A549 (cell line): Measurements from ENCODE around the gene MAP3K13. TPM values are rescaled to one million over a fixed set of nuclear protein-coding genes. Genes with fewer than 3 reads are reported as not detected.

Source experiments
- ATAC-seq, 2 experiments: fragments of 200-7000 bp in 1 of 2; fragments of >200 bp in 1 of 2; cut with Nextera tagmentation in 1 of 2; cut with Tn5 transposase in 1 of 2; 3 replicates each; pipeline versions ENCODE4 v1.8.0 to v1.9.1; 2018 to 2020; ENCODE audit warnings: mild to moderate bottlenecking in 1 of 2, moderate library complexity in 1 of 2
- CTCF ChIA-PET: fragments of 300-600 bp; sonication (Branson Sonifier 250); formaldehyde crosslinking; extraction: SDS; loops from one replicate; lab custom pipeline; 2021; ENCODE audit warnings: antibody characterized with exemption, inconsistent platforms; lab: Yijun Ruan, JAX
- POLR2A ChIA-PET: fragments of 350-600 bp; formaldehyde crosslinking; extraction: SDS; loops from one replicate; lab custom pipeline; 2021; ENCODE audit warnings: antibody characterized with exemption, inconsistent platforms; lab: Yijun Ruan, JAX
- DNase-seq, 2 experiments: peaks; one replicate each; pipeline versions ENCODE4 v3.0.0 to v3.0.0-alpha.2; 2011 to 2016; ENCODE audit warnings: low read depth in 1 of 2, low spot score in 1 of 2
- FAIRE-seq: peaks from 2 replicates; lab custom pipeline; 2011; peaks lifted over from hg19 to GRCh38; lab: Jason Lieb, UNC
- H3K27ac ChIP-seq, 2 experiments: fragments of >200 bp; sonication (Bioruptor Twin); formaldehyde crosslinking; 3 replicates each; pipeline ENCODE4 v1.5.1; 2016 to 2017
- H3K4me1 ChIP-seq: fragments of >200 bp; sonication (Bioruptor Twin); formaldehyde crosslinking; 3 replicates; pipeline ENCODE4 v1.6.1; 2016
- H3K4me2 ChIP-seq: fragments of >200 bp; sonication (Bioruptor Twin); formaldehyde crosslinking; 3 replicates; pipeline ENCODE4 v1.6.1; 2016
- H3K4me3 ChIP-seq: fragments of >200 bp; sonication (Bioruptor Twin); formaldehyde crosslinking; 3 replicates; pipeline ENCODE4 v1.5.1; 2016
- H3K9me3 ChIP-seq: fragments of >200 bp; sonication (Bioruptor Twin); formaldehyde crosslinking; 3 replicates; pipeline ENCODE4 v1.6.1; 2016
- BHLHE40 ChIP-seq: IDR thresholded peaks from 2 replicates; pipeline ENCODE4 v1.6.1; 2012; ENCODE audit warnings: low read depth, low read length, inconsistent platforms
- CBX2 ChIP-seq: fragments of 200-600 bp; sonication (generic); IDR thresholded peaks from 2 replicates; pipeline ENCODE4 v1.6.1; 2016; ENCODE audit warnings: low read depth, mild to moderate bottlenecking, borderline replicate concordance
- CEBPB ChIP-seq, 2 experiments: fragments of >200 bp in 1 of 2; sonication (Bioruptor Twin) in 1 of 2; formaldehyde crosslinking in 1 of 2; IDR thresholded peaks; 2 replicates each; pipeline ENCODE4 v1.6.1; 2012 to 2016
- CHD4 ChIP-seq: fragments of 200-600 bp; sonication (generic); IDR thresholded peaks from 2 replicates; pipeline ENCODE4 v1.6.1; 2016; ENCODE audit warnings: antibody characterized with exemption, mild to moderate bottlenecking, borderline replicate concordance
- EHF ChIP-seq: fragments of 250-450 bp; sonication (Bioruptor Pico); IDR thresholded peaks from 2 replicates; pipeline ENCODE4 v1.5.0; 2020; ENCODE audit warnings: mild to moderate bottlenecking
- EHMT2 ChIP-seq: fragments of 200-600 bp; sonication (generic); IDR thresholded peaks from 2 replicates; pipeline ENCODE4 v1.6.1; 2016; ENCODE audit warnings: antibody characterized with exemption, low read depth, mild to moderate bottlenecking, moderate library complexity
- FOSB ChIP-seq: fragments of 250-450 bp; sonication (Bioruptor Pico); IDR thresholded peaks from 2 replicates; pipeline ENCODE4 v1.5.0; 2020; ENCODE audit warnings: mild to moderate bottlenecking, moderate library complexity
- FOXS1 ChIP-seq: fragments of 250-450 bp; sonication (Bioruptor Pico); IDR thresholded peaks from 2 replicates; pipeline ENCODE4 v1.5.0; 2020; ENCODE audit warnings: mild to moderate bottlenecking, moderate library complexity
- GATA3 ChIP-seq: IDR thresholded peaks from 2 replicates; pipeline ENCODE4 v1.6.1; 2012; ENCODE audit warnings: borderline replicate concordance
- HDAC2 ChIP-seq: fragments of 200-600 bp; sonication (generic); IDR thresholded peaks from 2 replicates; pipeline ENCODE4 v1.6.1; 2016
- KDM1A ChIP-seq: fragments of 200-600 bp; sonication (generic); IDR thresholded peaks from 2 replicates; pipeline ENCODE4 v1.6.1; 2016; ENCODE audit warnings: low read depth, mild to moderate bottlenecking
- MAFK ChIP-seq: fragments of 450-650 bp; IDR thresholded peaks from 2 replicates; pipeline ENCODE4 v1.6.1; 2014; ENCODE audit not compliant: partially characterized antibody
- MAX ChIP-seq: IDR thresholded peaks from 2 replicates; pipeline ENCODE4 v1.6.1; 2012
- PBX3 ChIP-seq: IDR thresholded peaks from 2 replicates; pipeline ENCODE4 v1.6.1; 2012
- PHF8 ChIP-seq: fragments of 200-600 bp; sonication (generic); IDR thresholded peaks from 2 replicates; pipeline ENCODE4 v1.6.1; 2016; ENCODE audit warnings: low read depth, mild to moderate bottlenecking, antibody characterized with exemption, moderate library complexity, borderline replicate concordance
- RAD21 ChIP-seq, 2 experiments: fragments of >200 bp in 1 of 2; sonication (Bioruptor Twin) in 1 of 2; formaldehyde crosslinking in 1 of 2; IDR thresholded peaks in 1 of 2; conservative IDR thresholded peaks in 1 of 2; 2 replicates in 1 of 2; 3 replicates in 1 of 2; pipeline ENCODE4 v1.6.1; 2012 to 2018; ENCODE audit warnings: inconsistent platforms in 1 of 2
- RARB ChIP-seq: fragments of 250-450 bp; sonication (Bioruptor Pico); IDR thresholded peaks from 2 replicates; pipeline ENCODE4 v1.8.0; 2021; ENCODE audit warnings: mild to moderate bottlenecking, moderate library complexity
- TP53 ChIP-seq: fragments of 250-450 bp; sonication (Bioruptor Pico); IDR thresholded peaks from 2 replicates; pipeline ENCODE4 v1.5.0; 2021; ENCODE audit warnings: mild to moderate bottlenecking, moderate library complexity
- USF2 ChIP-seq: fragments of 450-650 bp; IDR thresholded peaks from 2 replicates; pipeline ENCODE4 v1.6.1; 2014; ENCODE audit warnings: antibody characterized with exemption
- ZC3H11A ChIP-seq: fragments of 450-650 bp; IDR thresholded peaks from 2 replicates; pipeline ENCODE4 v1.6.1; 2014; ENCODE audit warnings: antibody characterized with exemption, mild to moderate bottlenecking
- WGBS: methylation state at CpG from one replicate; pipeline ENCODE4 v1.1.6; 2017; ENCODE audit errors: missing lambda C conversion rate; 5-methylcytosine and 5-hydroxymethylcytosine counted together
- polyA plus RNA-seq, 4 experiments: library from polyadenylated mRNA; depleted of rRNA in 3 of 4; stranded (reverse); fragments of >200 nt; fragmentation: RNase III in 1 of 4; extraction: RNeasy Plus Mini Kit Qiagen cat#74134 plus additional on column Dnase treatment in 1 of 4; gene quantifications; 2 replicates in 3 of 4; 3 replicates in 1 of 4; pipeline ENCODE4 v1.2.3, GENCODE V29; 2011 to 2017
- TF ChIP-seq, protein P1 (sequence below): IDR thresholded peaks from 2 replicates; pipeline ENCODE4 v1.6.1; 2012; ENCODE audit warnings: low read depth, borderline replicate concordance
- TF ChIP-seq, protein P2 (sequence below): fragments of 250-450 bp; sonication (Bioruptor Pico); IDR thresholded peaks from 2 replicates; pipeline ENCODE4 v1.5.0; 2020; ENCODE audit warnings: low read depth, mild to moderate bottlenecking, moderate library complexity

The MAP3K13 gene
- polyA plus RNA-seq, 2 of the 4 experiments (the other 2 are of a cell fraction), result 15.8 to 23.2 TPM

DNA sequence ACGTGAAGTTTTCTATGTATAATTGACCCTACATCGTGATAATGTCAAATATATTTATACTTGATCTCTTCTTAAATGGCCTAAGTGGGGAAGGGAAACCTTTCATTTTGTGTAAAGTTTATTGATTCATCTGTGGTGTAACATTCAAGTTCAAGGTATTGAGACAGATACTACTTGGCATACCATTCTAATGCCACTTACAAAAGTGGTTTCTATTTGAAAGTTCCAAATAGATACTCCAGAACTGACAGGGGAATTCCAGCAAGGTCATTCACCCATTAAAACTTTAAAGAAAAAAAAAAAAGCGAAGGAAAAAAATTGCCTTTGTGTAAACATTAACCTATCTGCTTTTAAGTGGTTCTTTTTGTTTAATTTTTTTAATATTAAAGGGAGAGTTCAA, 45.3 kb upstream of the MAP3K13 start:
- Histone ChIP-seq H3K4me2 (peak overlapping the region; percentile 73), H3K27ac (peak overlapping the region; percentile 84 to 86), H3K4me3 (peak overlapping the region; percentile 12; the same call in 2 of the 3 replicates), H3K9me3 (no peaks in the 10 kb centered on the region), H3K4me1 (peaks cover 28% of the 10 kb centered on the region)
- ATAC-seq (peak in 1 of 2 experiments; percentile 48; a peak in 3 of 6 replicates), DNase-seq (peak in 1 of 2 experiments; percentile 46), FAIRE-seq (no peak)
- CTCF ChIA-PET, result interaction anchor here (1.3 kb wide), 1 partner anchor 242 kb away, joined by 5 read pairs; no protein-coding TSS in a partner anchor
- POLR2A ChIA-PET, result interaction anchor here (0.6 to 0.8 kb wide), 2 partner anchors 13 to 18 kb away, joined by 3 read pairs; no protein-coding TSS in a partner anchor
- TF ChIP-seq CEBPB (IDR thresholded peaks at IDR 0.05) (peak in 1 of 2 experiments; percentile 43; a peak in 1 of 4 replicates), HDAC2 (no peak), MAFK (no peak)
- WGBS, result 0% methylated on average over 3 of the region's 3 CpGs

DNA sequence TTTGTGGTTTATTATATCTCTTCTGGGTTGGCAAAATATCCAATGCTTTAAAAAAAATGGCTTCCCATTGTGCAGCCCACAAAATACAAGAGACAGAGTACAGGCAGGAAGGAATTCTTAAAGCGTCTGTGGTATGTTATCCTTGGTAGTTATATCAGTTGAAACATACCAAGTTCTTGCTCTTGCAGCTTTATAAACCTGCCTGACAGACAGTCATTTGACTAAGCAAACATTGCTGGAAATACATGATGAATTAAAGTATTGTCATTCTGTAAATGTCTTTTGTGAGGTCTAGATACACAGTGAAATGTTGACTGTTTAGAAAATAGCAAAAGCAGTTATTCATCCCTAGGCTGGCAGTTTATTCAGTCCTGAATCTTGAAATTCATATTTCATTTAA, 44.8 kb upstream of the MAP3K13 start:
- POLR2A ChIA-PET, result no interaction called here
- Histone ChIP-seq H3K9me3 (no peaks in the 10 kb centered on the region), H3K4me1 (peaks cover 28% of the 10 kb centered on the region), H3K4me3 (0 out of 3 replicates have a peak overlapping the region, but pooled peaks have one; percentile 12), H3K27ac (peak overlapping the region; percentile 84 to 86), H3K4me2 (peak overlapping the region; percentile 73)
- ATAC-seq, result peak; percentile 76 to 91; a peak in 5 of 6 replicates
- WGBS, result 5% methylated on average over 1 of the region's 1 CpG
- no peak for FAIRE-seq
- CTCF ChIA-PET, result interaction anchor here (1.3 to 1.6 kb wide), 2 partner anchors 14 to 241 kb away, joined by 3 to 5 read pairs; no protein-coding TSS in a partner anchor
- TF ChIP-seq CEBPB (IDR thresholded peaks at IDR 0.05), result peak in 1 of 2 experiments; percentile 42; a peak in 1 of 4 replicates
- peak; percentile 44; the same call in 1 of the 2 replicates for TF ChIP-seq GATA3
- TF ChIP-seq BHLHE40, result no peak
- DNase-seq, result peak in 1 of 2 experiments; percentile 76

DNA sequence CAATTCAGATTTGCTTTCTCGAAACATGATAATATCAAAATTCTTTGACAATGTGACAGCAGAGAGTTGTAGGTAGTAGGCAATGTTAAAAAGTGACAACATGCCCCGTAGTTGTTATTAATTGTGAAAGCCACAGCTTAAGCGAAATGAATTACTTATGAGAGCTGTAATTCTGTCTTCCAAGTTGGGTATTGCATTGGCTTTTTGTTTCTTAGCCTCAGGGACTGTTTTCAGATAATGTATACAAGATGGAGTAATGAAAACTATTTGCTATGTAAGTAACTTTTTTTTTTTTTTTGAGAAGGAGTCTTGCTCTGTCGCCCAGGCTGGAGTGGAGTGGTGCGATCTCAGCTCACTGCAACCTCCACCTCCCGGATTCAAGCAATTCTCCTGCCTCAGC, 43.1 kb upstream of the MAP3K13 start:
- DNase-seq (no peak), FAIRE-seq (no peak), ATAC-seq (no peak)
- 95% methylated on average over 6 of the region's 6 CpGs for WGBS
- Histone ChIP-seq H3K9me3 (no peaks in the 10 kb centered on the region), H3K4me3 (no peak overlapping the region), H3K4me2 (no peak overlapping the region), H3K27ac (peak overlapping the region in 1 of 2 experiments; percentile 32; a peak in 1 of 6 replicates), H3K4me1 (peaks cover 28% of the 10 kb centered on the region)
- TF ChIP-seq EHF (CRISPR knock-in tag), result no peak
- TF ChIP-seq FOSB, result no peak
- TF ChIP-seq CHD4, result no peak
- TF ChIP-seq EHMT2, result no peak
- ChIA-PET POLR2A (interaction anchor here (0.8 kb wide), 1 partner anchor 29 kb away, joined by 3 read pairs; no protein-coding TSS in a partner anchor), CTCF (interaction anchor here (1.1 to 1.6 kb wide), 2 partner anchors 9 to 13 kb away, joined by 3 read pairs; no protein-coding TSS in a partner anchor)

DNA sequence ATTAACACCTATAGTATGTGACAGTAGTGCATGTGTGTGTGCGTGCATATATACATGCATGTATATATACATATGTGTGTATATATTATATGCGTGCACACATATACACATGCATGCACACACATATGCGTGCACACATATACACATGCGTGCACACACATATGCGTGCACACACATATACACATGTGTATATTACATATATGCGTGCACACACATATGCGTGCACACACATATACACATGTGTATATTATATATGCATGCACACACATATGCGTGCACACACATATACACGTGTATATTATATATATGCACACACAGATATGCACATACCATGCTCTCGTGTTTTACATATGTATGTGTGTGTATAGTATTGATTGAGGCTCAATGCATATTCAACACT, 42.0 kb upstream of the MAP3K13 start:
- Histone ChIP-seq H3K27ac (no peak overlapping the region), H3K9me3 (no peaks in the 10 kb centered on the region), H3K4me3 (no peak overlapping the region), H3K4me2 (no peak overlapping the region), H3K4me1 (peaks cover 24% of the 10 kb centered on the region)
- FAIRE-seq, result no peak
- no peak for ATAC-seq
- no peak for DNase-seq
- WGBS, result 92% methylated on average over 10 of the region's 10 CpGs
- POLR2A ChIA-PET, result no interaction called here
- no peak for TF ChIP-seq RAD21 (conservative IDR thresholded peaks at IDR 0.05 in 1 of 2, IDR thresholded peaks at IDR 0.05 in 1 of 2)
- TF ChIP-seq KDM1A, result peak; percentile 75; the same call in 1 of the 2 replicates
- no peak for TF ChIP-seq HDAC2
- TF ChIP-seq, protein P1, sequence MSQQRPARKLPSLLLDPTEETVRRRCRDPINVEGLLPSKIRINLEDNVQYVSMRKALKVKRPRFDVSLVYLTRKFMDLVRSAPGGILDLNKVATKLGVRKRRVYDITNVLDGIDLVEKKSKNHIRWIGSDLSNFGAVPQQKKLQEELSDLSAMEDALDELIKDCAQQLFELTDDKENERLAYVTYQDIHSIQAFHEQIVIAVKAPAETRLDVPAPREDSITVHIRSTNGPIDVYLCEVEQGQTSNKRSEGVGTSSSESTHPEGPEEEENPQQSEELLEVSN, result no peak
- CTCF ChIA-PET, result no interaction called here

DNA sequence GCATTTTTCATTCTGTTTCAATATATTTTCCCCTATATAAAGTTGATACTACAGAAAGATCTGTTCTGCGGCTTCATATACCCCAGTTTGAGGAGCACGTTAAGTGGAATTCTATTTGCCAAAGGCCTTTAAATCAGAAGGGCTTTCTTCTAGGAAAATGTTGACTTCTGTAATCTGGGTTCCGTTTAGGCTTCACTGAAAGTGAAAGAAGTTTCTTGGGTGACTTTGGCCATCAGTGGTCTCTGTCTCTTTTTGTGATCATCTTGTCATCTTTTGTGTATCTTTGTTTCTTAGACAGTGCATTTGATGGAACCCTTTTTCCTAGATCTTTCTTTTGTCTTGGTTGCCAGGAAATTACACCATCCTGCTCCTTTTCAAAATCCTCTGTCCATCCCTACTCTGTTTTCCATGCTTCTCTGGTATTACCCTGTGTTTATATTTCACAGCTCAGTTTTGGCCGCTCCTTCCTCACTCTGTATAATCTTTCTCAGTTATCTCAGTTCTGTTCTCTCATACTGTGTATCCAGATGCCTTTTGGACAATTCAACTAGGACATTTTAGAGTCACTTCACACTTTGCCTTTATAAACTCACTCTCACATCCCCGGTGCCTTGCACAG, 40.7 kb upstream of the MAP3K13 start:
- Histone ChIP-seq H3K4me3 (no peak overlapping the region), H3K27ac (peak overlapping the region; percentile 44 to 59; a peak in 4 of 6 replicates), H3K9me3 (no peaks in the 10 kb centered on the region), H3K4me2 (peak overlapping the region; percentile 43; the same call in 2 of the 3 replicates), H3K4me1 (peaks cover 20% of the 10 kb centered on the region)
- ATAC-seq, result no peak
- POLR2A ChIA-PET, result no interaction called here
- CTCF ChIA-PET, result no interaction called here
- no peak for DNase-seq
- no peak for FAIRE-seq
- 83% methylated on average over 5 of the region's 5 CpGs for WGBS
- TF ChIP-seq, protein P2, sequence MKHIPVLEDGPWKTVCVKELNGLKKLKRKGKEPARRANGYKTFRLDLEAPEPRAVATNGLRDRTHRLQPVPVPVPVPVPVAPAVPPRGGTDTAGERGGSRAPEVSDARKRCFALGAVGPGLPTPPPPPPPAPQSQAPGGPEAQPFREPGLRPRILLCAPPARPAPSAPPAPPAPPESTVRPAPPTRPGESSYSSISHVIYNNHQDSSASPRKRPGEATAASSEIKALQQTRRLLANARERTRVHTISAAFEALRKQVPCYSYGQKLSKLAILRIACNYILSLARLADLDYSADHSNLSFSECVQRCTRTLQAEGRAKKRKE (CRISPR knock-in tag), result no peak
- TF ChIP-seq PBX3 (no peak), RARB (no peak), FOXS1 (no peak), USF2 (no peak), EHMT2 (no peak), MAFK (no peak), TP53 (CRISPR knock-in tag) (no peak), MAX (no peak), ZC3H11A (no peak), CBX2 (no peak), PHF8 (no peak)
